ENCODE results near the gene DTX1.

DNA sequence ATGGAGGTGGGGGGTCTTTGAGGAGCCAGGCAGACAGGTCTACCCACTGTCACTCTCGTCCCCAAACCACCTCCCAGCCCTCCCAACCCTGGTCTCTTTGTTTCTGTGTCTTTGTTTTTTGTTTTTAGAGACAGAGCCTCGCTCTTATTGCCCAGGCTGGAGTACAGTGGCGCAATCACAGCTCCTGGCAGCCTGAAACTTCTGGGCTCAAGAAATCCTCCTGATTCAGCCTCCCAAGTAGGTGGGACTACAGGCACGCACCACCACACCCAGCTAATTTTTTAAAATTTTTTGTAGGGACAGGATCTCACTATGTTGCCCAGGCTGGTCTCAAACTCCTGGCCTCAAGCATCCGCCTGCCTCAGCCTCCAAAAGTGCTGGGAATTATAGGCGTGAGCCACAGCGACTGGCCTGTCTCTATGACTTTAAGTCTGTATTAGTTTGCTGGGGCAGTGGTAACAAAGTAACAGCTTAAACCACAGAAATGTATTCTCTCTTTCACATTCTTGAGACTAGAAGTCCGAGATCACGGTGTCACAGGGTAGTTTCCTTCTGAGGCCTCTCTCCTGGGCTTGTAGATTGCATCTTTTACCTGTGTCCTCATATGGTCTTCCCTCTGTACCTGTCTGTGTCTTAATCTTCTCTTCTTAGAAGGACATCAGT is 26.1 kb downstream of the DTX1 start:
- TF ChIP-seq, protein P1, sequence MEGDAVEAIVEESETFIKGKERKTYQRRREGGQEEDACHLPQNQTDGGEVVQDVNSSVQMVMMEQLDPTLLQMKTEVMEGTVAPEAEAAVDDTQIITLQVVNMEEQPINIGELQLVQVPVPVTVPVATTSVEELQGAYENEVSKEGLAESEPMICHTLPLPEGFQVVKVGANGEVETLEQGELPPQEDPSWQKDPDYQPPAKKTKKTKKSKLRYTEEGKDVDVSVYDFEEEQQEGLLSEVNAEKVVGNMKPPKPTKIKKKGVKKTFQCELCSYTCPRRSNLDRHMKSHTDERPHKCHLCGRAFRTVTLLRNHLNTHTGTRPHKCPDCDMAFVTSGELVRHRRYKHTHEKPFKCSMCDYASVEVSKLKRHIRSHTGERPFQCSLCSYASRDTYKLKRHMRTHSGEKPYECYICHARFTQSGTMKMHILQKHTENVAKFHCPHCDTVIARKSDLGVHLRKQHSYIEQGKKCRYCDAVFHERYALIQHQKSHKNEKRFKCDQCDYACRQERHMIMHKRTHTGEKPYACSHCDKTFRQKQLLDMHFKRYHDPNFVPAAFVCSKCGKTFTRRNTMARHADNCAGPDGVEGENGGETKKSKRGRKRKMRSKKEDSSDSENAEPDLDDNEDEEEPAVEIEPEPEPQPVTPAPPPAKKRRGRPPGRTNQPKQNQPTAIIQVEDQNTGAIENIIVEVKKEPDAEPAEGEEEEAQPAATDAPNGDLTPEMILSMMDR (optimal IDR thresholded peaks at IDR 0.05 in 1 of 3, IDR thresholded peaks at IDR 0.05 in 1 of 3, conservative IDR thresholded peaks at IDR 0.05 in 1 of 3; ENCODE audit: extremely low read depth in 1 of 3, insufficient read depth in 2 of 3, low read length in 3 of 3), result no peak
- TF ChIP-seq EZH2 (IDR thresholded peaks at IDR 0.05; ENCODE audit: low read length), result no peak

Measured in keratinocyte (primary cell).